Measurements from ENCODE around the gene TUBGCP2. TPM values are rescaled to one million over a fixed set of nuclear protein-coding genes. Genes with fewer than 3 reads are reported as not detected.

The TUBGCP2 gene
- total RNA-seq, 1 experiment from 2014 or later: 75.1 TPM

DNA sequence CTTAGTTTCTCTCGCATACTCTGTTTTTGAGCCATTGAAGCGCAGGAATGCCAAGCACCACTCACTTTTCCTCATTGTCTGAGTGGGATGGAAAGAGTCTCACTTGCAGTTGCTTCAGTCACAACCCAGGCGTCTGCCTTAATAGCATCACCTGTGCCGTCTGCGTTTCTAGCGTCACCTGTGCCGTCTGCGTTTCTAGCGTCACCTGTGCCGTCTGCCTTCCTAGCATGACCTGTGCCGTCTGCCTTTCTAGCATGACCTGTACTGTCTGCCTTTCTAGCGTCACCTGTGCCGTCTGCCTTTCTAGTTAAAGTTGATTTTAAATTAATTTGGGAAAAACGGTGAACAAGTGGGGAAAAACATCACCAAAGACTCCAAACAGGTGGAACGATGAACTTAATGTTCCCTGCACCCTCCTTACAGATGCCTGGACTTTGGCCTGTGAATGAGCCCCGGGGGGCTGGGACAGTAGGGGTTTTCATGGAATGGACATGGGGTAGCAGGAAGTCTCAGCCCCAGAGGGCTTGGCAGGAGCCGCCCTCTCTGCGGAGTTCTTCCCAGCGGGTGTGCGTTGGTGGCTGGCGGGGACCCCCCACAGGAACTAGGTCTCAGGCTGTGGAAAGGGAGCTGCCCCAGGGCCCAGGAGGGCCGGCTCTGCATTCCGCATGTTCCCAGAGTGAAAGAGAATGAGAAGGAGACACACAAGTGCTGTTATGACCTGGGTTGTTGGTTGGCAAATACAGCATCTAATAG, 3.5 kb upstream of the TUBGCP2 start:
- BruUV-seq (replicated peaks): no TSS peak
- Histone ChIP-seq H3K36me3 (ENCODE audit: insufficient read depth, low read length, poor library complexity, severe bottlenecking) (peaks cover 14% of the 10 kb centered on the region), H3K9me3 (ENCODE audit: low read depth, low read length, poor library complexity, severe bottlenecking) (no peaks in the 10 kb centered on the region), H3K4me1 (ENCODE audit: insufficient read depth, low read length, poor library complexity, severe bottlenecking) (peaks cover 3% of the 10 kb centered on the region), H3K27me3 (replicated peaks; ENCODE audit: insufficient read depth, low read depth, low read length, poor library complexity) (no peaks in the 10 kb centered on the region), H3K27ac (ENCODE audit: low read depth, low read length, poor library complexity, severe bottlenecking) (no peak overlapping the region), H3K4me3 (ENCODE audit: low read depth, low read length, poor library complexity, severe bottlenecking) (no peak overlapping the region)
- ChIA-PET POLR2A (ENCODE audit: low non-redundant PET) (no interaction called here), CTCF (no interaction called here)
- no peak for DNase-seq (ENCODE audit: low spot score)
- intact Hi-C loops (cut with micrococcal nuclease; ENCODE audit: unreplicated experiment): no loop called here
- TF ChIP-seq EZH2 (IDR thresholded peaks at IDR 0.05; ENCODE audit: borderline replicate concordance, low read depth, low read length, poor library complexity, severe bottlenecking): no peak
- TF ChIP-seq, protein P1, sequence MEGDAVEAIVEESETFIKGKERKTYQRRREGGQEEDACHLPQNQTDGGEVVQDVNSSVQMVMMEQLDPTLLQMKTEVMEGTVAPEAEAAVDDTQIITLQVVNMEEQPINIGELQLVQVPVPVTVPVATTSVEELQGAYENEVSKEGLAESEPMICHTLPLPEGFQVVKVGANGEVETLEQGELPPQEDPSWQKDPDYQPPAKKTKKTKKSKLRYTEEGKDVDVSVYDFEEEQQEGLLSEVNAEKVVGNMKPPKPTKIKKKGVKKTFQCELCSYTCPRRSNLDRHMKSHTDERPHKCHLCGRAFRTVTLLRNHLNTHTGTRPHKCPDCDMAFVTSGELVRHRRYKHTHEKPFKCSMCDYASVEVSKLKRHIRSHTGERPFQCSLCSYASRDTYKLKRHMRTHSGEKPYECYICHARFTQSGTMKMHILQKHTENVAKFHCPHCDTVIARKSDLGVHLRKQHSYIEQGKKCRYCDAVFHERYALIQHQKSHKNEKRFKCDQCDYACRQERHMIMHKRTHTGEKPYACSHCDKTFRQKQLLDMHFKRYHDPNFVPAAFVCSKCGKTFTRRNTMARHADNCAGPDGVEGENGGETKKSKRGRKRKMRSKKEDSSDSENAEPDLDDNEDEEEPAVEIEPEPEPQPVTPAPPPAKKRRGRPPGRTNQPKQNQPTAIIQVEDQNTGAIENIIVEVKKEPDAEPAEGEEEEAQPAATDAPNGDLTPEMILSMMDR (conservative IDR thresholded peaks at IDR 0.05; ENCODE audit: low read depth, low read length): no peak

DNA sequence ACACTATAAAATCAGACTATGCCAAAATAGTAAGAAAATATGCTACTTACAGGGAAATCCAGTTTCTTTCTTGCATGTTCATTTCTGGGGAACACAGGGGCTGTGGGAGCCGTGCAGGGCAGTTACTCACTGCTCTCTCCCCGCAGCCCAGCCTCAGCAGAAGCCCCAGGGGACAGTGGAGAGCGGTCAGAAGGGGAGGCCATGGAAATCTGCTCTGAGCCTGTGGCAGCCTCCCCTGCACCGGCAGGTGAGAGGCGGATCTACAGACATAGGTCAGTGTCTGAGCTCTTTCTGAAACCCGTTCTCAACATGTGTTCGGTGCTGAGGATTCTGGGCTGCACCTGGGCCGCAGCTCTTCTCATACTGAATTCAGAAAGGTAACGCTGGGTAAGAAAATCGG, 2.9 kb upstream of the TUBGCP2 start:
- intact Hi-C loops (cut with micrococcal nuclease; ENCODE audit: unreplicated experiment): no loop called here
- CTCF ChIA-PET: no interaction called here

DNA sequence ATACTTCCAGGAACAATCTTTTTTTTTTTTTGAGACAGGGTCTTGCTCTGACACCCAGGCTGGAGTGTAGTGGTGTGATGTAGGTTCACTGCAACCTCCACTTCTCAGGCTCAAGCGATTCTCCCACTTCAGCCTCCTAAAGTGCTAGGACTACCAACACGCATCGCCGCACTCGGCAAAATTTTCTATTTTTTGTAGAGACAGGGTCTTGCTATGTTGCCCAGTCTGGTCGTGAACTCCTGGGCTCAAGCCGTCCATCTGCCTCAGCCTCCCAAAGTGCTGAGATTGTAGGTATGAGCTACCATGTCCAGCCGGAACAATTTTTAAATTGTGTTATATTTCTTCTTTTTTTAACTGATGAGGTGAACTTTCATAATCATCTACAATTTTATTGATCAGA, 2.1 kb upstream of the TUBGCP2 start:
- intact Hi-C loops (cut with micrococcal nuclease; ENCODE audit: unreplicated experiment): no loop called here
- no peak for DNase-seq (ENCODE audit: low spot score)
- H3K36me3 ChIP-seq (ENCODE audit: insufficient read depth, low read length, poor library complexity, severe bottlenecking): peaks cover 14% of the 10 kb centered on the region
- H3K9me3 ChIP-seq (ENCODE audit: low read depth, low read length, poor library complexity, severe bottlenecking): no peaks in the 10 kb centered on the region
- ChIA-PET CTCF (no interaction called here), POLR2A (ENCODE audit: low non-redundant PET) (no interaction called here)
- no TSS peak for BruUV-seq (replicated peaks)
- H3K27me3 ChIP-seq (replicated peaks; ENCODE audit: insufficient read depth, low read depth, low read length, poor library complexity): no peaks in the 10 kb centered on the region
- TF ChIP-seq EZH2 (IDR thresholded peaks at IDR 0.05; ENCODE audit: borderline replicate concordance, low read depth, low read length, poor library complexity, severe bottlenecking): no peak
- TF ChIP-seq, protein P1 (conservative IDR thresholded peaks at IDR 0.05; ENCODE audit: low read depth, low read length): no peak
- no peak overlapping the region for H3K27ac ChIP-seq (ENCODE audit: low read depth, low read length, poor library complexity, severe bottlenecking)
- no peak overlapping the region for H3K4me3 ChIP-seq (ENCODE audit: low read depth, low read length, poor library complexity, severe bottlenecking)
- peaks cover 3% of the 10 kb centered on the region for H3K4me1 ChIP-seq (ENCODE audit: insufficient read depth, low read length, poor library complexity, severe bottlenecking)

More for the DNA sequence above, 2.9 kb upstream of the TUBGCP2 start:
- H3K27me3 ChIP-seq (replicated peaks; ENCODE audit: insufficient read depth, low read depth, low read length, poor library complexity): no peaks in the 10 kb centered on the region
- no peak for DNase-seq (ENCODE audit: low spot score)
- H3K9me3 ChIP-seq (ENCODE audit: low read depth, low read length, poor library complexity, severe bottlenecking): no peaks in the 10 kb centered on the region
- H3K4me1 ChIP-seq (ENCODE audit: insufficient read depth, low read length, poor library complexity, severe bottlenecking): peaks cover 3% of the 10 kb centered on the region
- H3K36me3 ChIP-seq (ENCODE audit: insufficient read depth, low read length, poor library complexity, severe bottlenecking): peaks cover 14% of the 10 kb centered on the region
- no peak overlapping the region for H3K4me3 ChIP-seq (ENCODE audit: low read depth, low read length, poor library complexity, severe bottlenecking)
- no peak overlapping the region for H3K27ac ChIP-seq (ENCODE audit: low read depth, low read length, poor library complexity, severe bottlenecking)
- POLR2A ChIA-PET (ENCODE audit: low non-redundant PET): no interaction called here
- BruUV-seq (replicated peaks): no TSS peak
- TF ChIP-seq, protein P1 (conservative IDR thresholded peaks at IDR 0.05; ENCODE audit: low read depth, low read length): no peak
- no peak for TF ChIP-seq EZH2 (IDR thresholded peaks at IDR 0.05; ENCODE audit: borderline replicate concordance, low read depth, low read length, poor library complexity, severe bottlenecking)

Data from A673 (cell line).